Measurements from ENCODE around the gene ADAMTS16. TPM values are rescaled to one million over a fixed set of nuclear protein-coding genes. Genes with fewer than 3 reads are reported as not detected.

ADAMTS16 gene
- total RNA-seq, 1 experiment from 2014 or later, result 0.28 TPM

- ChIA-PET POLR2A (ENCODE audit: low non-redundant PET) (no interaction called here), CTCF (no interaction called here)
- H3K27ac ChIP-seq (ENCODE audit: low read depth, low read length, poor library complexity, severe bottlenecking), result no peak overlapping the region
- DNase-seq (ENCODE audit: low spot score), result no peak
- intact Hi-C loops (cut with micrococcal nuclease; ENCODE audit: unreplicated experiment), result no loop called here
- H3K36me3 ChIP-seq (ENCODE audit: insufficient read depth, low read length, poor library complexity, severe bottlenecking), result no peaks in the 10 kb centered on the region
- H3K4me3 ChIP-seq (ENCODE audit: low read depth, low read length, poor library complexity, severe bottlenecking), result no peak overlapping the region
- no peaks in the 10 kb centered on the region for H3K9me3 ChIP-seq (ENCODE audit: low read depth, low read length, poor library complexity, severe bottlenecking)
- TF ChIP-seq CTCF (conservative IDR thresholded peaks at IDR 0.05; ENCODE audit: low read depth, low read length), result no peak
- TF ChIP-seq EZH2 (IDR thresholded peaks at IDR 0.05; ENCODE audit: borderline replicate concordance, low read depth, low read length, poor library complexity, severe bottlenecking), result no peak
- no peaks in the 10 kb centered on the region for H3K4me1 ChIP-seq (ENCODE audit: insufficient read depth, low read length, poor library complexity, severe bottlenecking)
- BruUV-seq (replicated peaks), result no TSS peak
- H3K27me3 ChIP-seq (replicated peaks; ENCODE audit: insufficient read depth, low read depth, low read length, poor library complexity), result no peaks in the 10 kb centered on the region
These were observed 158.9 kb downstream of the ADAMTS16 start for GRCh38 chr5:5298841-5299541.

- Histone ChIP-seq H3K27me3 (replicated peaks; ENCODE audit: insufficient read depth, low read depth, low read length, poor library complexity) (no peaks in the 10 kb centered on the region), H3K9me3 (ENCODE audit: low read depth, low read length, poor library complexity, severe bottlenecking) (no peaks in the 10 kb centered on the region), H3K36me3 (ENCODE audit: insufficient read depth, low read length, poor library complexity, severe bottlenecking) (no peaks in the 10 kb centered on the region), H3K4me1 (ENCODE audit: insufficient read depth, low read length, poor library complexity, severe bottlenecking) (peaks cover 1% of the 10 kb centered on the region), H3K4me3 (ENCODE audit: low read depth, low read length, poor library complexity, severe bottlenecking) (no peak overlapping the region), H3K27ac (ENCODE audit: low read depth, low read length, poor library complexity, severe bottlenecking) (no peak overlapping the region)
- no TSS peak for BruUV-seq (replicated peaks)
- CTCF ChIA-PET, result no interaction called here
- POLR2A ChIA-PET (ENCODE audit: low non-redundant PET), result no interaction called here
- no peak for DNase-seq (ENCODE audit: low spot score)
- no peak for TF ChIP-seq CTCF (conservative IDR thresholded peaks at IDR 0.05; ENCODE audit: low read depth, low read length)
- TF ChIP-seq EZH2 (IDR thresholded peaks at IDR 0.05; ENCODE audit: borderline replicate concordance, low read depth, low read length, poor library complexity, severe bottlenecking), result no peak
- intact Hi-C loops (cut with micrococcal nuclease; ENCODE audit: unreplicated experiment), result no loop called here
These were observed 161.0 kb downstream of the ADAMTS16 start for GRCh38 chr5:5301176-5301575.

GRCh38 chr5:5302201-5302600, 162.1 kb downstream of the ADAMTS16 start:
- TF ChIP-seq CTCF (conservative IDR thresholded peaks at IDR 0.05; ENCODE audit: low read depth, low read length), result no peak
- TF ChIP-seq EZH2 (IDR thresholded peaks at IDR 0.05; ENCODE audit: borderline replicate concordance, low read depth, low read length, poor library complexity, severe bottlenecking), result no peak
- Histone ChIP-seq H3K27ac (ENCODE audit: low read depth, low read length, poor library complexity, severe bottlenecking) (no peak overlapping the region), H3K27me3 (replicated peaks; ENCODE audit: insufficient read depth, low read depth, low read length, poor library complexity) (no peaks in the 10 kb centered on the region), H3K4me3 (ENCODE audit: low read depth, low read length, poor library complexity, severe bottlenecking) (no peak overlapping the region), H3K9me3 (ENCODE audit: low read depth, low read length, poor library complexity, severe bottlenecking) (no peaks in the 10 kb centered on the region), H3K4me1 (ENCODE audit: insufficient read depth, low read length, poor library complexity, severe bottlenecking) (peaks cover 12% of the 10 kb centered on the region), H3K36me3 (ENCODE audit: insufficient read depth, low read length, poor library complexity, severe bottlenecking) (no peaks in the 10 kb centered on the region)
- ChIA-PET POLR2A (ENCODE audit: low non-redundant PET) (no interaction called here), CTCF (no interaction called here)
- intact Hi-C loops (cut with micrococcal nuclease; ENCODE audit: unreplicated experiment), result no loop called here
- DNase-seq (ENCODE audit: low spot score), result no peak
- no TSS peak for BruUV-seq (replicated peaks)
